SKM-1 (cell line): ENCODE data around the gene TTLL11.
"Not testable (repeated sequence)": the region's sequence is repeated elsewhere in the genome, so short reads cannot be mapped to it uniquely, and the experiment has no call there.

Experiments used
- DNase-seq: peaks from one replicate; lab custom pipeline; 2025; ENCODE audit not compliant: unreplicated experiment; lab: John Stamatoyannopoulos, UW

TTLL11 gene

DNA sequence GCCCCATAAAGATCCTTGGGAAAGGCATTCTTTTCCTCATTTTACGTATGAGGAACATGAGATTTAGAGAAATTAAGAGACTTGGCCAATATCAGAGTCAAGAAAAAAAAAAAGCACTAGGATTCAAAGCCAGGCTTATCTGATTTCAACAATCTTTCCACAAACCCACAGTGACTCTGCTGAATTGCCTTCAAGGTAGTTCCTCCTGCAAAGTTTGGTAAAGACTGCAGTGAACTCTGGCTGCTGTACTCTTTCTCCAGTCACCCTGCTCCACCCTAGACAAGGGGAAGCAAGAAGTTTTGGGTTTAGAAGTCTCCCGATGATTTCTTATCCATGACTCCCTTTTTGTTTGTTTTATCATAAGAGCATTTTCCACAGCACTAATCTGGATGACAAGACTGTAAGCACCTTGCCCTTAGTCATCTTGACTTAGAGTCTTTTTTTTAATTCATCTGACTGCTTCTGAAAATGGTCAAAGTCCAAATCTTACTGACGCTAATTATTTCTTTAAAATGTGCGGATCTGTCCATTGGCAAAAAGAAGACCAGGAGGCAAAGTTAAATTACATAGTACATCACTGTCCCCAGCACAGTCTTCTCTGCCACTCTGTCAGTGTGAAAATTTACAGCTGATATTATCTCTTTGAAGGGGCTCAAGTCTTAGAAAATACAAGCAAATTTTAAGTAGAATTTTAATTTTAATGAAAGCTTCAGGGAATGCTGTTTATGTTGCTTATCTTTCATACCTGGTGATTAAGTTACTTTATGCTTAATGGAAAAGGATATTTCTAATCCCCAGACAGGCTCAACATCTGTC is 180.1 kb downstream of the TTLL11 start:
- DNase-seq, result peak; percentile 78

DNA sequence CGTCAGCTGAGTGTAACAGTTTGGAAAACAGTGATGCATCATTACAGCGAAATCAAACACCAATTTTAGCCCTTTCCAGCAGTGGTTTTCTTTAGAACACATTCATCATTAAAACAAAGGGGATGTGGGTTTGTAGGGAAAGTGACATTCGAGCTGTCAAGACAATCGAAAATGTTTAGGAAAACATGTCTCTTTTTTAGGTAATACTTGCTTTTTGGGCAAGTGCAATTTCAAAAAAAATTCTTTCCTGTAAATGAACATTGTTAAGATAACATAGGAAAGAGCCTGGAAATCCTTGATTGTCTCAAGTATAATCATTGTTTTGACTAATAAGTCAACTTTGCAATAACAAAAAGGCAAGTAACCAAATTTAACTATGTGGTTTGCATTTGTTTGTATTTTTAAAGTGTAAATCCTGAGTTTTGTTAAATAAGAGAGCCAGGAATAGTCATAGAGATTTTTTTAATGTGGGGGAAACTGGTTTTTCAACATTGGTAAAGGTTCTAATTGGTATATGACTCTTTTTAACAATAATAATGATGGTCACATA is 182.5 kb downstream of the TTLL11 start:
- no peak for DNase-seq

DNA sequence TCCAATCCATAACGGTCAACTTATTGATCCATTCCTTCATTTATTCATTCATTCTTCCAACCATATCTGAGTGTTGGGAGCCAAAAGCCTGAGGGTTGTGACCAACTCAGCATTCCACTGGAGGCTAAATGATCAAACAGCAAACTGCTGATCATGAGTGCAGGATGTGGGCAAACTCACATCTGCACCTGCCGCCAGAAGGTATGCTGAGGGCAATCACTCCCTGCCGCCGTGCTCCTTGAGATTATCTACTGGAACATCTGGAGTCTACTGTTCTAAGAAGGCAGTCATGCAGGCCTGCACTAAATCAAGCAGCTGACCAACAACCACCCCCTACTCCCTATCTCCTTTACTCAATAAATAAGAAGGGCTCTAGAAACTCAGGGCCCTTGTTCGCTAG is 184.0 kb downstream of the TTLL11 start:
- DNase-seq, result no peak

DNA sequence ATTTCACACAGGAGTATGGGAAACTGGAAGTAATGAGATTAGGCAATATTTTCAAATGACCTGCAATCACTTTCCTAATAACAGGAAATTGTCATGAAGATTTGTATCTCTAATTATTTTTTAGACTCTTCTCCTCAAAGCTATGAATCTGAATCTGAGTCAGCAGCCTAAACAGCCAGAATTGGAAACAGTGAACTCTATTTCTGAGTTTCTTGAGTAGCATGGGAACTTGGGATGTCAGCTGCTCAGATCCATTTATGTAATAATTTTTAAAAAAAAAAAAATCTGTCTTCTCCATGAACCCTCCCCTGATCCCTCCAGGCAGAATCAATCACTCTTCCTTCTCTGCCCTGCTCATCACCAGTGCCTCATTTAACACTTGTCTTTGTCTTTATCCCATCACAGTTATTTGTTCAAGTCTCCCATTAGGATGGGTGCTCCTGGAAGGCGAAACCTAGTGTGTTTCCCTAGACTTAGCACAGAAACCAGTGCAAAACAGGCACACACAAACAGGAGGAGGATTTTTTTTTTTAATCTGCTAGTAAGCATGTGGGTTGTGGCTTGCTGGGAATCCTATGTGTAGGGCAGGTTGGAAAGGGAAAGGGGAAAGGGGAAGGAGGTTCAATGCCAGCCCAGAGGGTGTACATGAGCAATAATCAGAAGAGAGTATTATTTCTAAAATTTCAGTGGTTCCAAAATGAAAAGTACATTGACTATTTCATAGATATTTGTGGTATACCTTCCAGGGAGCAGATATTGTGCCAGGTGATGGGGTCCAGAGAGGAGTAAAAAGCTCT is 186.8 kb downstream of the TTLL11 start:
- no peak for DNase-seq

DNA sequence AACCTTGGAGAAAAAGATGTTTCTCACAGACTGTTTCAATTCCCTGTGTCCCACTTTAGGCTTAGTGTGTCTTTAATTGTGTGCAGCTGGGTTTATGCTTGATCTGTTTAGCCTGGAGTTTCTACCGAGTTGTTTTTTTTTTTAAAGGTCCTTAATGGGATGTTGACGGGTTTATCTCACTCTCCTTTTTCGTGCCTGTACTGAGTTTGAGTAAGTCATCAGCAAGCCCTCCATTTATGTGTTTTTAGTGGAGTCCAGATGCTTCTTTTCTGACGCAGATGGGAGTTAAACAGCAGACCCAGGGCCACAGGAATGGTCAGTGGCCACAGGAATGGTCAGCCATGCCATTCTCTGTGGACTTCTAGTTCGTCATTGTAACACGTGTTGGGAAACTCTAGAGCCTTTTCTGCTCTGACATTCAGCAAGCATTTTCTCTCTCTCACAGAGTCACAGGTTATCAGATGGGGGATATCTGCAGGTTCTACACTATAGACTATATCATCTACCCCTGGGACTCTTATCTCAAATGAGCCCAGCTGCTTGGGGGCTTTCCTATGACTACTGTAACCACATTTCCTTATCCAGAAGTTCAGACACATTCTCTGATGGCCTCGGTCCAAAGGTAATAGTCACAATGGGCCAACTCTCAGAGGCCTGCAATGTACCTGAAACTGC is 190.5 kb downstream of the TTLL11 start:
- no peak for DNase-seq

DNA sequence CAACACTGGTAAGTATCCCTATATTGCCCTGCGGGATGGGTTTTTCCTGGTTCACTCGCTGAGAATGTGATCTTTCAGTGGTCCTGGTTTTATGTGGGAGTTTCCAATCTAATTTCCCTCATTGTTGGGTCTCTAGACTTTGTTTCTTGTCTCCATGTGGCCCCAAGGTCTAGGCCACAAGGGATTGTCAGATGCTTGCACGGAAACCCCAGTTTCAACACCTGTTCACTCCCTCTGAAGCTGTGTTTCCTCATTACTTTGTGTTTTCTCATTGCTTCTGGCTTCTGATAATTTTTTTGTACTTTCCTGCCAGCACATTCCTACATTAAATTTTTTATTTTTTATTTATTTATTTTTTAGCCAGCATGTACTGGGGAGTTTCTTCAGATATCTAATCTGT is 191.5 kb downstream of the TTLL11 start:
- no peak for DNase-seq

DNA sequence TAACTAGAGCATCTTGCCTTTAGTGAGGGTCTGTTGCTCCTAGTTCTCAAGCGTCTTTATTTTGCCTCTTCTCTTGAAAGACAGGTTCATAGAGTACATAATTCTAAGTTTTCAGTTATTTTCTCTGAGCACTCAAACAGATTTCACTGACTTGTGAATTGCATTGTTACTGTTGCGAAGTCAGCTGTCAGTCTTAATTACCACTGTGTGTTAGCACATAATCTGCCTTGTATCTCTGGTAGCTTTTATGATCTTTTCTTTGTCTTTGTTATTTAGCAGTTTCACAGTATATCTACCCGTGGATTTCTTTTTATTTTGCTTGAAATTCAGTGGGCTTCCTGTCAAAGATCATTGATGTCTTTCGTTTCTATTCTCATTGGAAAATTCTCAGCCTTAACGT is 192.9 kb downstream of the TTLL11 start:
- no peak for DNase-seq

DNA sequence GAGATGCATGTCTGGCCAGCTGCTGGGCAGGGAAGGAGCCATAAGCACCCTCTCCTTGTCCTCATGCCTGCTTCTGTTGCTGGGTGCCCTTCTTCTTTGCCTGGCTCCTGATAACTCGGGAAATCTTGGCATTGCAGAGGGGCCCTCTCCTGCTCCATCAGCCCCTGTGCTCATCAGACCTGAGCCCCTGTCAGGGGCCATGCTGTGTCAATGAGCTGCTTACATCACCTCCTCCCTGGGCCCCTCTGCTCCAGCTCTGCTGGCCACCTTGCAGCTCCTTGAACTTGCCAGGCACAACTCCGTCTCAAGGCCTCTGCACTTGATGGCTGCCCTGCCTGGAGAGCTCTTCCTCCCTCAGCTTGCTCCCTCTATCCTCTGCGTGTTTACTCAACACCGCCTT is 194.3 kb downstream of the TTLL11 start:
- DNase-seq, result no peak

DNA sequence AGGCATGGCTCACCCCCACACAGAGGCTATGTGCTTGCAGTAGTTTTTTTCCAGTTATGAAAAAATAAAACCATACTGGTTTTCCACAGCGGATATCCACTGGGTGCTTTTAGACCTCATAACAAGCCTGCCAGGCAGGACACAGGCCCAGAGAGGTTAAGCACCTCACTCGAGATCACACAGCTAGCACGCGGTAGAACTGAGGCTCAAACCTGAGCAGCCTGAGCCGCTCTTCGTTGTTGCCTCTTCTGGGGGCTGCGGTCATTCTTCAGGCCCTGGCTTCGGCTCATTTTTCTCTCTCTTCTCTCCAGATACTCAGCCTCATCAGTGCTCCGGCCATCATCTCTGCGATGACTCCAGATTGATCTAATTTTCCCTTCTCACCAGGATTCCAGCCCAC is 196.0 kb downstream of the TTLL11 start:
- DNase-seq, result no peak

DNA sequence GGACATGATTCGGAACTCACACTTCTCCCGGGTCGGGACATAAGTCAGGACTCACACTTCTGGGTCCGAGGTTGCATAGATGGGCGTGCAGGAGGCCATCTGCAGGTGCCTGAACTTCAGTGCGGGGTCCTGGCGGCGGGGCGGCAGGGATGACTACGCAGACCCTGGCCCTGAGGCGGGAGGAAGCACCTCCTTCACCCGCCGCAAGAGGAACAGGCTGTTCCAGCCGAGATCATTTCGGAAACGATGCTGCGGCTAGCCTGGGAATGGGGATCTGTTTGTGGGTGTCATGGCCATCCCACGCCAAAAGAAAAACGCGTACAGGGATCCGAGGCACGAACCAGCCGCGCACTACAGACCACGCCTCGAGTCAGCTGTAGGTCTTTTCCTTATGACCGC is 196.6 kb downstream of the TTLL11 start:
- no peak for DNase-seq

DNA sequence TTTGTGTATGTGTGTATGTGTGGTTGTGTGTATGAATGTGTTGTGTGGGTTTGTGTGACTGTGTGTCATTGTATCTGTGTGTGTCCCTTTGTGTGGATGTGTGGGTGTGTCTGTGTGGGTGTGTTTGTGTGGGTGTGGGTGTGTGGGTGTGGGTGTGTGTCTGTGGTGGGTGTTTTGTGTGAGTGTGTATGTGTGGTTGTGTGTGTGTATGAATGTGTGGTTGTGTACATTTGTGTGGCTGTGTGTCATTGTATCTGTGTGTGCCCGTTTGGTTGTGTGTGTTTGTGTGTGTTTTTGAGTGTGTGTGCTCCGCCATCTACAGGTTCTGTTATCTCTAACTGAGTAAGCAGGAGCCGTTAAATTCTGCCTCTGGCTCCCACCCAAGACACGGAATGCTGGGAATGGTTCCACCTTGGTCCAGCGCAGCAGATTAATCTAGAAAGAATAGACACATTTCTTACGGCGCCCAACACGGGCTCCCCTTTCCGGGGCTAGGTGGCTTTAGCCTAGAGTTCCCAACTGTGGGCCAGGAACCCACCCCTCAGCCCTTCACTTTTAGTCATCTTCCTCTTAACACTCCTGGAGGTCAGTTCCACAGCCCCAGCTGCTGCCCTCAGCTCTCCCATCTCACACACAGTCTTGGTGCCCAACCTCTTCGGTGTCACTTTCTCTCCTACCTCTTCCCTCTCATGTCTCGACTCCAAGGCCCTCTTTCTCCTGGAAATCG is 197.1 kb downstream of the TTLL11 start:
- no peak for DNase-seq

DNA sequence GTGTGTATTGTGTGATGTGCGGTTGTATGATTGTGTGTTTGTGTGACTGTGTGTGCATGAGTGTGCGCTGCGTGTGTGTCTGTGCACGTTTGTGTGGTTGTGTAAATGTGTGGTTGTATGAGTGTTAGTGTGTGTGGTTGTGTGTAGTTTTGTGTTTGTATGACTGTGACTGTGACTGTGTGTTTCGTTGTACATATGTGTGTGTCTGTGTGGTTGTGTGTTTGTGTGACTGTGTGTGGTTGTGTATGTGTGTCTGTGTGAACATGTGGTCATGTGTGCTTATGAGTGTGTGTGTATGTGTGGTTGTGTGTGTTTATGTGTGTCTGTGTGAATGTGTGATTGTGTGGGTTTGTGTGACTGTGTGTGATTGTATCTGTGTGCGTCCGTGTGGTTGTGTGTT is 197.8 kb downstream of the TTLL11 start:
- no peak for DNase-seq

DNA sequence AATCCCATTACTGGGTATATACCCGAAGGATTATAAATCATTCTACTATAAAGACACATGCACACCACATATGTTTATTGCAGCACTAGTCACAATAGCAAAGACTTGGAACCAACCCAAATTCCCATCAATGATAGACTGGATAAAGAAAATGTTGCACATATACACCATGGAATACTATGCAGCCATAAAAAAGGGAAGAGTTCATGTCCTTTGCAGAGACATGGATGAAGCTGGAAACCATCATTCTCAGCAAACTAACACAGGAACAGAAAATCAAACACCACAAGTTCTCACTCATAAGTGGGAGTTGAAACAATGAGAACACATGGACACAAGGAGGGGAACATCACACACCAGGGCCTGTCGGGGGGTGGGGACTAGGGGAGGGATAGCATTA is 198.7 kb downstream of the TTLL11 start:
- DNase-seq, result not testable (repeated sequence)

DNA sequence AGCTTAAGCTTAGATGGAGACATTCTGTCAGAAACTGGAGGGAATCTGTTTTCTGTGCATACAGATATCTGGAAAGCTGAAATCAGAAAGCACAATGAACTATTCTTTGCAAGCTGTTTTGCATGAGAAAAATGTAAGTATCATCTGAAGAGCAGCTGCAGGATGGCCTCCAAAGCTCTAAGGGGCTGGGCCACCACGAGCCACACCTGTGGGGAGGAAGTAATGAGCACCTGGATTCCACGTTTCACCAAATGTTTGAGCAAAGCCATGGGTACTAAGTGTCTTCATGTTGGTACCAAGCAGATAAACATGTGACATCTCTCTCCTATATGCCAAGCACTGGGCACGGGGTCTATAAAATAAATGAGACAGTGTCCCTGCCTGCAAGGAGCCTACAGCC is 199.3 kb downstream of the TTLL11 start:
- no peak for DNase-seq

DNA sequence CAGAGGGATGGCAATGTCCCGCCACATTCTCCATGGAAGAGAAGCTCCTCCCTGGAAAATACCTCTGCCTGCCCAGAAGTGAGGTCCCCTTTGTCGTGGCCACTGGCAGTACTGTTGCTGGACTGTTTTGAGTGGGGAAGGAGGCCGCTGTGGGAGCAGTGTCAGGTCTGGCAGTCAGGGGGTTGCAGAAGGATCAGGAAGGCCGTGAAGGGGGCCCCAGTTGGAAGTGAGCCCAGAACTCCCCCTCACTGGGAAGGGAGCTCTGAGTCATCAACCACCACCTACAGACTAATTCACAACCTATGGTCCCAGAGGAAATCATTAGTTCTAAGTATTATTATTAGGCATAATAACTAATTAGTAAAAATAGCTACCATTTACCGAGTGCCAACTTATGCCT is 200.4 kb downstream of the TTLL11 start:
- DNase-seq, result no peak

DNA sequence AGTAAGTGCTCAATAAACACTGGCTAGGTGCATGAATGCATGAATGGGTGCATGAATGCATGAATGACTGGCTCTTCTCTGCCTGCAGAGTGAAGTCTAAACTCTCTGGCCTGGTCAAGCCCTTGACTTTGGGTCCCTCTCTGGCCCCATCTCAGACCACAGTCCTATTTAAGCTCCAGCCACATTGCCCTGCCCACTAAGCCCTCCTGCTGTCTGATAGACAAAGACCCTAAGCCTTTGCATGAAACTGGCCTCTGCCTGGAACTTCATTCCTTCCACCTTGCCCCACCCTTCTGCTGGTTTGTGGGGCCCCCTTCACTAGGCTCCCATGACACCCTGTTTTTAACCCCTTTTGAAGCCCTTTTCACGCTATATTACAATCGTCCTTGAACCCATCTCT is 202.4 kb downstream of the TTLL11 start:
- no peak for DNase-seq

DNA sequence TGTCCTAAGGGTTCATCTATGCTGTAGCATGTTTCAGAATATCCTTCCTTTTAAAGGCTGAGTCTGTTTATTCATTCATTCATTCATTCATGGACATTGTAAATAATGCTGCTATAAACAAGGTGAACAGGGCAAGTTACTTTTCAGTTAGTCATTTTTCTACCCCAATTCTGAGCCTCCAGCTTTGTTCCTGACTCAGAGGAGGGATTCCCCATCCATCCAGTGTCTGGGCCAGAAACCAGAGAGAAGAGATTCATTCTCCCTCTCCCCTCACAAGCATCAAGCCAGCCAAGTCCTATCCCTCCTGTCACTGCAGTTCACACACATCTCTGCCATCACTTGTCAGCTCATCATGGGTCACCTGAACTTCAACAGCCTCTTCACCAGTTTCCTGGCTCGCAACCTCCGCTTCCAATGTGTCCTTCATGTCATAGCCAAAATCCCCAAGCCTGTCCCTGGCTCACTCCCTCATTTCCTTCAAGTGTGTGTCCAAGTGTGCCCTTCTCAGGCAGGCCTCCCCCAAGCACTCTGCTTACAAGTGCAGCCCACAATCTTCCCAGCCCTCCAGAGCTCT is 203.0 kb downstream of the TTLL11 start:
- DNase-seq, result no peak

DNA sequence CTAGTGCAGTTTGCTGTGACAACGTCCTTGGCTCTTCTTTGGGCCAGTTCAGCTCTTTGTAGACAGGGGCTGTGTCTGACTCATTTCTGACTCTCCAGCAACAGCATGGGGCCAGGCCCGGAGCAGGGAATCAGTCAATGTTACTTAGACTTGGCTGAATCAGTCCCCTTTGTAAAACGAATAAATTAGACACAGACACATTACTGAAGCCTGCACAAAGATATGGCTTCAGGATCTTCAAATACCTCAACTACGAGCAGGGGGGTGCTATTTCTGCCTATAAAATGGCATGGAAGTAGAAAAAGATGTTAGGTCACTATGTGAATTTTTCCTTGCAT is 204.7 kb downstream of the TTLL11 start:
- DNase-seq, result no peak

DNA sequence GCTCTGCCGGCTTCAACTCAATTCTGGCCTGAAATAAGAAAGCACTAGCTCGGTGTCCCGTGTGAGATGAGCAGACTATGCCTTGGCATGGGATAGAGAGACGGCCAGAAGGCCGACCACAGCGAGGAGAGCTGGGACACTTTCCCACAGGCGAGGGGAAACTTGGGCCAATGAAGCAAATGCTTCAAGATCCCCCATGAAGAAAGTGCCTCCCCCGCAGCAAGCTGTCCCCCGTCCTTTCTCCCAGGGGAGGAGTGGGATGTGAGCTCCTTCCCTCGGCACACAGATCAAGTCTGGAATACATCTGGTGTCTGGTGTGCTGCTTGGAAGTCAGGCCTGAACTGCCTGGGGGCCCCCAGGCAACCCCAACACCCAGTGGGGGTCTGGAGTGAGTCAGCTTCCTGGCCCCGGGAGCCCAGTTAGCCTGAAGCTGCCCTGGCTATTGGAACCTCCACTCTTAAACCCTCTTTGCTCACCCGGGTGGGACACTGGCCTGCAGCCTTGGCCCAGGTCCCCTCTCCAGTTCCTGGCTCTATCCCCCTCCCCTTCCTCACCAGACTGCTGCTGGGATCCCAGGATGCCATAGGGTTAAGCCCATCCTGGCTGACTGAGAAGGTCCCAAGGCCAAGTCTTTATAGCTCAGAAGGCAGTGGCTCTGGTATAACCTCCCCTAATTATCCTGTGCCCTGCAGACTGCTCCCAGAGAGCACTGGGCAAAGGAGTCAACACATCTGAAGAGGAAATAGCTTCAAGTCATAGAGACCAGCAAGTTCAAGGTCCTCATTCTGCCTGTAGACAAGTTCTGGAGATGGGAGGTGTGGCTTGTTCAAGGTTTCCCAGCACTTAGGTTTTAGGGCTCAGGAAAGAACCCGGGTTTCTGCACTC is 205.3 kb downstream of the TTLL11 start:
- no peak for DNase-seq
